Left ventricle myocardium inferior (tissue), 1 donor: Measurements from ENCODE around the gene RAB3A. TPM values are rescaled to one million over a fixed set of nuclear protein-coding genes. Genes with fewer than 3 reads are reported as not detected.
"Not testable (repeated sequence)": the region's sequence is repeated elsewhere in the genome, so short reads cannot be mapped to it uniquely, and the experiment has no call there.

Source experiments
- DNase-seq: peaks from one replicate; pipeline ENCODE4 v3.0.0-alpha.2; 2020
- H3K27ac ChIP-seq: fragments of 200-600 bp; replicated peaks from 2 replicates; pipeline ENCODE4 v1.8.0; 2021
- H3K27me3 ChIP-seq: fragments of 200-600 bp; 2 replicates; pipeline ENCODE4 v1.8.0; 2021; ENCODE audit warnings: low read depth
- H3K36me3 ChIP-seq: fragments of 200-600 bp; 2 replicates; pipeline ENCODE4 v1.8.0; 2021
- H3K4me1 ChIP-seq: fragments of 200-600 bp; 2 replicates; pipeline ENCODE4 v1.8.0; 2021
- H3K4me3 ChIP-seq: fragments of 200-600 bp; 2 replicates; pipeline ENCODE4 v1.8.0; 2021; ENCODE audit warnings: mild to moderate bottlenecking, moderate library complexity
- H3K9me3 ChIP-seq: fragments of 200-600 bp; replicated peaks from 2 replicates; pipeline ENCODE4 v1.8.0; 2021
- CTCF ChIP-seq: fragments of 200-600 bp; IDR thresholded peaks from 2 replicates; pipeline ENCODE4 v1.8.0; 2021; ENCODE audit warnings: antibody characterized with exemption, mild to moderate bottlenecking, borderline replicate concordance
- intact Hi-C: fragments of 100-400 bp; cut with micrococcal nuclease; formaldehyde crosslinking; loops from one replicate; pipeline ENCODE4 v1.11.0; 2022
- total RNA-seq: library from RNA; stranded (reverse); fragmentation: NEBNext Ultra II Directional; extraction: Animal tissue kit (Norgen Biotek cat#: 25700); gene quantifications from one replicate; pipeline ENCODE4 v1.2.1, GENCODE V29; 2021
- donor health status: DM: no; HTN: yes; CAD: no; lungs with severe emphysema.

Gene RAB3A
- total RNA-seq, 1 donor from 2014 or later: 37.4 TPM

- Histone ChIP-seq H3K4me1 (peaks cover 40% of the 10 kb centered on the region), H3K27ac (peak overlapping the region; percentile 91), H3K4me3 (peak overlapping the region; percentile 66), H3K36me3 (peaks cover 48% of the 10 kb centered on the region), H3K27me3 (no peaks in the 10 kb centered on the region), H3K9me3 (no peaks in the 10 kb centered on the region)
- peak; percentile 72 for TF ChIP-seq CTCF
- intact Hi-C loops: no loop called here
- DNase-seq: peak; percentile 71
Measured at GRCh38 chr19:18160971-18161635, 42.7 kb downstream of the RAB3A start.

GRCh38 chr19:18160493-18160970, 43.3 kb downstream of the RAB3A start:
- no peak for DNase-seq
- Histone ChIP-seq H3K27me3 (no peaks in the 10 kb centered on the region), H3K4me1 (peaks cover 46% of the 10 kb centered on the region), H3K9me3 (no peaks in the 10 kb centered on the region), H3K4me3 (peak overlapping the region; percentile 66), H3K27ac (peak overlapping the region; percentile 91), H3K36me3 (peaks cover 48% of the 10 kb centered on the region)
- intact Hi-C loops: no loop called here
- TF ChIP-seq CTCF: no peak

GRCh38 chr19:18159810-18160209, 44.0 kb downstream of the RAB3A start:
- no peak overlapping the region for H3K4me3 ChIP-seq
- peaks cover 51% of the 10 kb centered on the region for H3K4me1 ChIP-seq
- H3K36me3 ChIP-seq: peaks cover 43% of the 10 kb centered on the region
- no peak for DNase-seq
- no peaks in the 10 kb centered on the region for H3K9me3 ChIP-seq
- no peaks in the 10 kb centered on the region for H3K27me3 ChIP-seq
- H3K27ac ChIP-seq: peak overlapping the region; percentile 91
- TF ChIP-seq CTCF: no peak
- intact Hi-C loops: no loop called here

- H3K27me3 ChIP-seq, H3K27ac ChIP-seq, intact Hi-C loops, DNase-seq, H3K4me3 ChIP-seq, H3K9me3 ChIP-seq: not testable (repeated sequence)
- H3K36me3 ChIP-seq: peaks cover 36% of the 10 kb centered on the region
- peaks cover 57% of the 10 kb centered on the region for H3K4me1 ChIP-seq
Measured at GRCh38 chr19:18159059-18159616, 44.7 kb downstream of the RAB3A start.

- no peak for TF ChIP-seq CTCF
- H3K4me1 ChIP-seq: peaks cover 63% of the 10 kb centered on the region
- no peaks in the 10 kb centered on the region for H3K9me3 ChIP-seq
- H3K36me3 ChIP-seq: peaks cover 30% of the 10 kb centered on the region
- intact Hi-C loops: no loop called here
- H3K27ac ChIP-seq: no peak overlapping the region
- DNase-seq: no peak
- no peak overlapping the region for H3K4me3 ChIP-seq
- no peaks in the 10 kb centered on the region for H3K27me3 ChIP-seq
Measured at GRCh38 chr19:18158467-18158866, 45.4 kb downstream of the RAB3A start.

GRCh38 chr19:18157465-18158063, 46.3 kb downstream of the RAB3A start:
- no peak for DNase-seq
- intact Hi-C loops: no loop called here
- peaks cover 70% of the 10 kb centered on the region for H3K4me1 ChIP-seq
- peak overlapping the region; percentile 7 for H3K4me3 ChIP-seq
- no peak for TF ChIP-seq CTCF
- peaks cover 21% of the 10 kb centered on the region for H3K36me3 ChIP-seq
- H3K27me3 ChIP-seq: no peaks in the 10 kb centered on the region
- H3K27ac ChIP-seq: peak overlapping the region; percentile 88
- no peaks in the 10 kb centered on the region for H3K9me3 ChIP-seq
